ENCODE measurements around the gene FABP7.
A peak's percentile ranks its signal among the peaks of the same experiment; 100 is the strongest.

FABP7 gene

DNA sequence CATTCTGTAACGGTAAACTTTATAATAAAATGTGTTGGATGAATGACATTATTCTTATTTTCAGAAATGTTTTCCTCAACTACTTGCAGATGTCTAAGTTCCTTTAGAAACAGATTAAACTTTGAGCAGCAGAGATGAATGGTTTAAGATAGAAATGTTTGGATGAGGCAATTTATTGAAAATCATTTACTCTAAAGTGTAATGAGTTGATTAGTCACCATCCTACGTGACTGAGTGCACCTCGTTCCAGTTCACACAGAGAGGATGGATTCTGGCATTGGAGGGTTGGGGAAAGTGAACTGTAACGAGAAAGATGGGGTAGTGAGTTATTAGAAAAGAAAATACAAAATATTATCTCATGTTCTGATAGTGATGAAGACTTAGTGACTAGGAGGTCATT lies 38.2 kb downstream of the FABP7 start:
- H3K36me3 ChIP-seq (ENCODE audit: control insufficient read depth, low read depth, low read length) = no peaks in the 10 kb centered on the region
- H3K27me3 ChIP-seq (ENCODE audit: control insufficient read depth, insufficient read depth, low read length) = no peaks in the 10 kb centered on the region
- no peak overlapping the region for H3K4me3 ChIP-seq (ENCODE audit: low read length)
- no peak overlapping the region for H3K9ac ChIP-seq (ENCODE audit: low read length)
- H3K4me1 ChIP-seq (ENCODE audit: control insufficient read depth, low read depth, low read length) = no peaks in the 10 kb centered on the region
- H3K9me3 ChIP-seq (ENCODE audit: control insufficient read depth, low read depth, low read length) = no peaks in the 10 kb centered on the region
- H3K27ac ChIP-seq (ENCODE audit: low read length) = no peak overlapping the region

DNA sequence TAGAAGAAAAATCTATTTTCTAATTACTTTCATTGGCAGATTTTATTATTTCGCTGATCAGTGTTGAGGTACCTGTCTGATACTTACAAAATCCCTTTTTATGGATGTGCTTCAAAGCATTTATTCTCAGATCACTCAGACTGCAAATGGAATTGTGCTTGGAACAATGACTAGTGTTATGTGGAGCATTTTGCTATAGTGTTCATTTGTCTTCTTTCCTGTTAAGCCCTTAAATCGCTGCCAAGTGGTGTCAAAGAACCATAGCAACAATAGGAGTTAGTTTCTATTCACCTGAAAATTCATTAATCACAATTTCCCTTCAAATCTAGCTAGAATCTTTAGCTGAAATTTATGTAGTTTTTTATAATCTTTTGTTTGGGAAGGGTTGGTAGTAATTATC lies 39.4 kb downstream of the FABP7 start:
- Histone ChIP-seq H3K4me1 (ENCODE audit: control insufficient read depth, low read depth, low read length) (no peaks in the 10 kb centered on the region), H3K9ac (ENCODE audit: low read length) (no peak overlapping the region), H3K36me3 (ENCODE audit: control insufficient read depth, low read depth, low read length) (no peaks in the 10 kb centered on the region), H3K27ac (ENCODE audit: low read length) (no peak overlapping the region), H3K27me3 (ENCODE audit: control insufficient read depth, insufficient read depth, low read length) (no peaks in the 10 kb centered on the region), H3K4me3 (ENCODE audit: low read length) (no peak overlapping the region), H3K9me3 (ENCODE audit: control insufficient read depth, low read depth, low read length) (no peaks in the 10 kb centered on the region)

- Histone ChIP-seq H3K9ac (ENCODE audit: low read length) (no peak overlapping the region), H3K9me3 (ENCODE audit: control insufficient read depth, low read depth, low read length) (no peaks in the 10 kb centered on the region), H3K4me3 (ENCODE audit: low read length) (no peak overlapping the region), H3K27me3 (ENCODE audit: control insufficient read depth, insufficient read depth, low read length) (no peaks in the 10 kb centered on the region), H3K4me1 (ENCODE audit: control insufficient read depth, low read depth, low read length) (peaks cover 3% of the 10 kb centered on the region), H3K27ac (ENCODE audit: low read length) (no peak overlapping the region), H3K36me3 (ENCODE audit: control insufficient read depth, low read depth, low read length) (no peaks in the 10 kb centered on the region)
Observed at GRCh38 chr6:122821095-122821494, 41.6 kb downstream of the FABP7 start.

DNA sequence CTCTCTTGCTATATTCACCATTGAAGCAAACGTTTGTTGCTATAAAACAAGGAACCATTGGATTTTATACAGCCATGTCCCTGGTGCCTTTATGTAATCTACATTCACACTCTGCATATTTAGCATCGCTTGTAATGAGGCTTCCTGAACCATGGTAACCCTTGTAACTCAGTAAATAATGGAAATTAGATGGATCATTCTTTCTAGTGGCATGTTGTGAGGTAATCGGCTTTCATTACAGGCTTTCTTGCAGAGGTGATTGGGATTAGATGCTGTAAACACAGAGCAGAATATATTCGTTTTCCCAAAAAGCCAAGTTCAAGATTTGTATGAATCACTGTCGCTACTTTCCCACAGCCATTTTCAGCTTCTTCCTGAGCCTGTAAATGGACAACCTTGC lies 45.6 kb downstream of the FABP7 start:
- Histone ChIP-seq H3K36me3 (ENCODE audit: control insufficient read depth, low read depth, low read length) (no peaks in the 10 kb centered on the region), H3K4me3 (ENCODE audit: low read length) (no peak overlapping the region), H3K4me1 (ENCODE audit: control insufficient read depth, low read depth, low read length) (peaks cover 23% of the 10 kb centered on the region), H3K9me3 (ENCODE audit: control insufficient read depth, low read depth, low read length) (no peaks in the 10 kb centered on the region), H3K27me3 (ENCODE audit: control insufficient read depth, insufficient read depth, low read length) (no peaks in the 10 kb centered on the region), H3K27ac (ENCODE audit: low read length) (no peak overlapping the region), H3K9ac (ENCODE audit: low read length) (no peak overlapping the region)

DNA sequence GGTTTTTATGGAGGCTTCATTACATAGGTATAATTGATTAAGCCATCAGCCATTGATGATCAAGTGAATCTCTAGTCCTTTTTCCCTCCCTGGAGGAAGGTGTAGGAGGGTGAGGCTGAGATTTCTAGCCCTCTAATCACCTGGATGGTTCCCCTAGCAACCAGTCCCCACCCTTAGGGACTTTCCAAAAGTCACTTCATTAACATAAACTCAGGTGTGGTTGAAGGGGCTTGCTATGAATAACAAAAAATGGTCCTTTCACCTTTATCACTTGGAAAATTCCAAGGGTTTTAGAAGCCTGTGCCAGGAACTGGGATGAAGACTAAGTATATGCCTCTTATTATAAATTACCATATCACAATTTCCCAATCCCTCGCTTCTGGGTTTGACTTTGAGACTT lies 49.9 kb downstream of the FABP7 start:
- H3K9ac ChIP-seq (ENCODE audit: low read length) = peak overlapping the region; percentile 32
- H3K27ac ChIP-seq (ENCODE audit: low read length) = peak overlapping the region; percentile 56
- H3K27me3 ChIP-seq (ENCODE audit: control insufficient read depth, insufficient read depth, low read length) = no peaks in the 10 kb centered on the region
- H3K9me3 ChIP-seq (ENCODE audit: control insufficient read depth, low read depth, low read length) = no peaks in the 10 kb centered on the region
- peak overlapping the region; percentile 36 for H3K4me3 ChIP-seq (ENCODE audit: low read length)
- H3K4me1 ChIP-seq (ENCODE audit: control insufficient read depth, low read depth, low read length) = peaks cover 44% of the 10 kb centered on the region
- H3K36me3 ChIP-seq (ENCODE audit: control insufficient read depth, low read depth, low read length) = no peaks in the 10 kb centered on the region

- Histone ChIP-seq H3K9ac (ENCODE audit: low read length) (no peak overlapping the region), H3K9me3 (ENCODE audit: control insufficient read depth, low read depth, low read length) (no peaks in the 10 kb centered on the region), H3K4me1 (ENCODE audit: control insufficient read depth, low read depth, low read length) (peaks cover 41% of the 10 kb centered on the region), H3K36me3 (ENCODE audit: control insufficient read depth, low read depth, low read length) (no peaks in the 10 kb centered on the region), H3K27me3 (ENCODE audit: control insufficient read depth, insufficient read depth, low read length) (no peaks in the 10 kb centered on the region), H3K4me3 (ENCODE audit: low read length) (no peak overlapping the region), H3K27ac (ENCODE audit: low read length) (no peak overlapping the region)
Observed at GRCh38 chr6:122831511-122831910, 52.0 kb downstream of the FABP7 start.

DNA sequence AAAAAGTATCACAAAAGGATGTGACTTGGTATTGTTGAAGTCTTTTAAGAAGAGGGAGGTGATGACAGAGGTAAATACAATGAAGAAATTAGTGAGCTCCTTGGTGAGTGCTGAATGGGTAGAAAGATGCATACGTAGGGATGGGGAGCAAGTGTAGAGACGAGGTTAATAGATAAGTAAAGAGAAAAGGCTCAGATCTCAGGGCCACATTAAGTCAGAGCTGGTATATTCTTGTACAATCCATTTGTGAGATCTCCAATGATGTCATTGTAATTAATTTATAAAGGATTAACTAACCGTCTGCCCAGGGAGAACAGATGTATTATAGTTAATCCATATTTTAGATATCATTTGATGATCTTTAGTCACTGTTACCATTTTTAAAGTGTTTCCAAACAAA lies 52.9 kb downstream of the FABP7 start:
- Histone ChIP-seq H3K4me3 (ENCODE audit: low read length) (peak overlapping the region; percentile 8), H3K9ac (ENCODE audit: low read length) (no peak overlapping the region), H3K36me3 (ENCODE audit: control insufficient read depth, low read depth, low read length) (no peaks in the 10 kb centered on the region), H3K4me1 (ENCODE audit: control insufficient read depth, low read depth, low read length) (peaks cover 41% of the 10 kb centered on the region), H3K27me3 (ENCODE audit: control insufficient read depth, insufficient read depth, low read length) (no peaks in the 10 kb centered on the region), H3K9me3 (ENCODE audit: control insufficient read depth, low read depth, low read length) (no peaks in the 10 kb centered on the region), H3K27ac (ENCODE audit: low read length) (no peak overlapping the region)

GRCh38 chr6:122833021-122833491 lies 53.5 kb downstream of the FABP7 start:
- Histone ChIP-seq H3K9ac (ENCODE audit: low read length) (no peak overlapping the region), H3K4me1 (ENCODE audit: control insufficient read depth, low read depth, low read length) (peaks cover 36% of the 10 kb centered on the region), H3K36me3 (ENCODE audit: control insufficient read depth, low read depth, low read length) (no peaks in the 10 kb centered on the region), H3K4me3 (ENCODE audit: low read length) (peak overlapping the region; percentile 8), H3K27me3 (ENCODE audit: control insufficient read depth, insufficient read depth, low read length) (no peaks in the 10 kb centered on the region), H3K9me3 (ENCODE audit: control insufficient read depth, low read depth, low read length) (no peaks in the 10 kb centered on the region), H3K27ac (ENCODE audit: low read length) (no peak overlapping the region)

Data from iPS-18a (cell line).